ENCODE results near the gene CCDC97.

CCDC97 gene

DNA sequence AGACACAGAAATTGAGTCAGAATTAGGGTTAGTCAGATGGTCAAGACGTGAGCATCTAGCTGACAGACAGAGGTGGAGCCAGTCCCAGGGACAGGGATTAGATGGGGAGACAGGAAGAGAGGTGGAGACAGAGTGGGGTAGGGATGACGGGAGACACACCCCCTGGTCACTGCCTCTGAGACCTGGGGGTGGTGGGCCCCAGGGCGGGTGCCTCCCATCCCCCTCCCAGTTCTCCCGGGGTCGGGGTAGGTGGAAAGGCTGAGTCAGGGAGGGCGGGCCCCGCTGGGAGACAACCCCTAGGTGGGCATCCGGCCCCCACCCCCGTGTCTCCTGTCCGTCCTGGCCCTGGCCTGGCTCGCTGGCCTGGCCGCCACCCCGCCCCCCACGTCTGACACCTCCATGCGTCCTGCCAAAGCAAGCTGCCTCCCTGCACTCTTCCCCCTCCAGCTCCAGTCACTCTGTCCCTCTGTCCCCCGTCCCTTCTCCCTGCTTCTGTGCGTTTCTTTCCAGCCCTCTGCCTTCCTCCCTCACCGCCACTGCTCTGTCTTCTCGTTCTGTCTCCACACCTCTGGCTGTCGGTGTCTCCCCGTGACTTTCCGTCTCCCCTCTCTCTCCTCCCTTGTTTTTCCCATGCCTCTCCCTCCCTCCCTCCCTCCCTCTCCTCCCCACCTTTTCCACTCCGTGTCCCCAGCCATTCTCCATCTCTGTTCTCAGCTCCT is 15.1 kb downstream of the CCDC97 start:
- no peaks in the 10 kb centered on the region for H4K20me1 ChIP-seq (ENCODE audit: low read depth, low read length)
- peaks cover 31% of the 10 kb centered on the region for H3F3A ChIP-seq (ENCODE audit: insufficient read depth)
- no peak overlapping the region for H3K4me2 ChIP-seq (ENCODE audit: low read depth, low read length, poor library complexity, severe bottlenecking)
- TF ChIP-seq, protein P1, sequence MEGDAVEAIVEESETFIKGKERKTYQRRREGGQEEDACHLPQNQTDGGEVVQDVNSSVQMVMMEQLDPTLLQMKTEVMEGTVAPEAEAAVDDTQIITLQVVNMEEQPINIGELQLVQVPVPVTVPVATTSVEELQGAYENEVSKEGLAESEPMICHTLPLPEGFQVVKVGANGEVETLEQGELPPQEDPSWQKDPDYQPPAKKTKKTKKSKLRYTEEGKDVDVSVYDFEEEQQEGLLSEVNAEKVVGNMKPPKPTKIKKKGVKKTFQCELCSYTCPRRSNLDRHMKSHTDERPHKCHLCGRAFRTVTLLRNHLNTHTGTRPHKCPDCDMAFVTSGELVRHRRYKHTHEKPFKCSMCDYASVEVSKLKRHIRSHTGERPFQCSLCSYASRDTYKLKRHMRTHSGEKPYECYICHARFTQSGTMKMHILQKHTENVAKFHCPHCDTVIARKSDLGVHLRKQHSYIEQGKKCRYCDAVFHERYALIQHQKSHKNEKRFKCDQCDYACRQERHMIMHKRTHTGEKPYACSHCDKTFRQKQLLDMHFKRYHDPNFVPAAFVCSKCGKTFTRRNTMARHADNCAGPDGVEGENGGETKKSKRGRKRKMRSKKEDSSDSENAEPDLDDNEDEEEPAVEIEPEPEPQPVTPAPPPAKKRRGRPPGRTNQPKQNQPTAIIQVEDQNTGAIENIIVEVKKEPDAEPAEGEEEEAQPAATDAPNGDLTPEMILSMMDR (IDR thresholded peaks at IDR 0.05; ENCODE audit: insufficient read depth, low read length, poor library complexity, severe bottlenecking) = no peak
- TF ChIP-seq EZH2phosphoT487 (conservative IDR thresholded peaks at IDR 0.05; ENCODE audit: low read length) = no peak
- no peaks in the 10 kb centered on the region for H3K9me2 ChIP-seq (replicated peaks; ENCODE audit: insufficient read depth, low read length)
- no peaks in the 10 kb centered on the region for H3K79me2 ChIP-seq (ENCODE audit: insufficient read depth, low read length)
- H3K9me3 ChIP-seq (ENCODE audit: insufficient read depth, low read length) = no peaks in the 10 kb centered on the region
- H2AFZ ChIP-seq (ENCODE audit: low read depth, low read length, severe bottlenecking) = no peak overlapping the region
- no peaks in the 10 kb centered on the region for H3K27me3 ChIP-seq (ENCODE audit: low read length)
- H3K27ac ChIP-seq (ENCODE audit: low read depth, low read length) = peak overlapping the region; percentile 91
- H3K4me3 ChIP-seq (ENCODE audit: insufficient read depth, low read length, poor library complexity, severe bottlenecking) = no peak overlapping the region
- no peaks in the 10 kb centered on the region for H3K36me3 ChIP-seq (ENCODE audit: low read length)
- no peak overlapping the region for H3K9ac ChIP-seq (ENCODE audit: low read length)

DNA sequence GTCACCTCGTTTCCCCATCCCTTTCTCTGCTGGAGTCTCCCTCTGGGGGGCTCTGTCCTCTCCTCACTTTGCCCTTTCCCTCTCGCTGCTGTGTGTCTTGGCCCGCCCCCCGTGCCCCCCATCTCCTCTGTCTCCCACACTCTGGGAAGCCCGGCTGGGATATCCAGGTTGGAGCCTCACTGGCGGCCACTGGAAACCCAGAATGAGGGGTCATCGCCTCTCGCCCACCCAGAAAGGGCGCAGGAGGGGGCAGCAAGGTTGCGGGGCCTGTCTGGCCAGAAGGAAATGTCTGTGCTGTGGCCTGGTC is 15.6 kb downstream of the CCDC97 start:
- no peak for TF ChIP-seq EZH2phosphoT487 (conservative IDR thresholded peaks at IDR 0.05; ENCODE audit: low read length)
- TF ChIP-seq, protein P1 (IDR thresholded peaks at IDR 0.05; ENCODE audit: insufficient read depth, low read length, poor library complexity, severe bottlenecking) = no peak
- Histone ChIP-seq H3K9ac (ENCODE audit: low read length) (0 out of 2 replicates have a peak overlapping the region, but pooled peaks have one; percentile 65), H3K9me2 (replicated peaks; ENCODE audit: insufficient read depth, low read length) (no peaks in the 10 kb centered on the region), H3K4me3 (ENCODE audit: insufficient read depth, low read length, poor library complexity, severe bottlenecking) (no peak overlapping the region), H3K36me3 (ENCODE audit: low read length) (no peaks in the 10 kb centered on the region), H3F3A (ENCODE audit: insufficient read depth) (peaks cover 31% of the 10 kb centered on the region), H3K9me3 (ENCODE audit: insufficient read depth, low read length) (no peaks in the 10 kb centered on the region), H3K27me3 (ENCODE audit: low read length) (no peaks in the 10 kb centered on the region), H3K79me2 (ENCODE audit: insufficient read depth, low read length) (no peaks in the 10 kb centered on the region), H4K20me1 (ENCODE audit: low read depth, low read length) (no peaks in the 10 kb centered on the region), H3K27ac (ENCODE audit: low read depth, low read length) (peak overlapping the region; percentile 91), H2AFZ (ENCODE audit: low read depth, low read length, severe bottlenecking) (no peak overlapping the region), H3K4me2 (ENCODE audit: low read depth, low read length, poor library complexity, severe bottlenecking) (no peak overlapping the region)

DNA sequence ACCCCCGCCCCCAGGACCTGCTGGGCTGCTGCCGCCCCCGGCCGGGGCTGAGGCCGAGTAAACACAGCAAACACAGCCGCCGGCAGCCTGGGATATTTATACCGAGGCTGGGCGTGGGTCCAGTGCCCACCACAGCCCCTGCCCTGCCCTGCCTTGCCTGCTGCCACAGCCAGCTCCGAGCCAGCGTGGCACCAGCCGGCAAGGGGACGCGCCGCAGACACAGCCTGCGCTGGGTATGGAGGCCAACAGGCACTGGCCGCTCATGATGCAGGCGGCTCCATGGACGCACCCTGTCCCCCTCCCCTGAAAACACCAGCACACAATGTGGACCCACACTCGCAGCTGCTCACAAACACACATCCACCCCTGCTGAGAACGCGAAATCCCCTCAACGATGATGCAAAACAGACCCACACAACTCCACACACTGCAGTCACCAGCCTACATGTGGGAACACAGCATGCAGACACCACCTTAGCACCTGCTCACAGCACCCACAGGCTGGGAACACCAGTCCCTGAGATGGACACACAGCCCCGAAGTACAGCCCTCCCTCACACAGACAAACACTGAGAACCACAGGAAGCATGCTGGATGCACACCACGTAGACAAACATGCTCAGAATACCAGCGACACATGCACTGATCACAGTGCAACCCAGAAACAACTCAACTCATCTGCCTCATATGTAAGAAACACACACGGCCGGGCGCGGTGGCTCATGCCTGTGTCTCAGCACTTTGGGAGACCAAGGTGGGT is 16.2 kb downstream of the CCDC97 start:
- no peaks in the 10 kb centered on the region for H3K9me3 ChIP-seq (ENCODE audit: insufficient read depth, low read length)
- no peak overlapping the region for H2AFZ ChIP-seq (ENCODE audit: low read depth, low read length, severe bottlenecking)
- peaks cover 31% of the 10 kb centered on the region for H3F3A ChIP-seq (ENCODE audit: insufficient read depth)
- H3K4me2 ChIP-seq (ENCODE audit: low read depth, low read length, poor library complexity, severe bottlenecking) = peak overlapping the region; percentile 79
- H3K27me3 ChIP-seq (ENCODE audit: low read length) = no peaks in the 10 kb centered on the region
- TF ChIP-seq EZH2phosphoT487 (conservative IDR thresholded peaks at IDR 0.05; ENCODE audit: low read length) = no peak
- TF ChIP-seq, protein P1 (IDR thresholded peaks at IDR 0.05; ENCODE audit: insufficient read depth, low read length, poor library complexity, severe bottlenecking) = no peak
- H4K20me1 ChIP-seq (ENCODE audit: low read depth, low read length) = no peaks in the 10 kb centered on the region
- H3K36me3 ChIP-seq (ENCODE audit: low read length) = no peaks in the 10 kb centered on the region
- no peaks in the 10 kb centered on the region for H3K79me2 ChIP-seq (ENCODE audit: insufficient read depth, low read length)
- peak overlapping the region; percentile 65 for H3K9ac ChIP-seq (ENCODE audit: low read length)
- H3K9me2 ChIP-seq (replicated peaks; ENCODE audit: insufficient read depth, low read length) = no peaks in the 10 kb centered on the region
- H3K27ac ChIP-seq (ENCODE audit: low read depth, low read length) = peak overlapping the region; percentile 91
- H3K4me3 ChIP-seq (ENCODE audit: insufficient read depth, low read length, poor library complexity, severe bottlenecking) = no peak overlapping the region
